Kidney (tissue), 14 donors: Measurements from ENCODE around the gene PEX3. TPM values are rescaled to one million over a fixed set of nuclear protein-coding genes. Genes with fewer than 3 reads are reported as not detected.

Experiments
- DNase-seq, 5 donors: peaks; one replicate each; pipeline ENCODE4 v3.0.0-alpha.2; 2013 to 2020
- FAIRE-seq: peaks from 2 replicates; lab custom pipeline; 2012; peaks lifted over from hg19 to GRCh38; lab: Jason Lieb, UNC
- H3K27ac ChIP-seq, 2 donors: one replicate each; pipeline ENCODE4 v1.7.0; 2013; ENCODE audit warnings: low read depth in 2 of 2, low read length in 2 of 2, inconsistent platforms in 1 of 2
- H3K27me3 ChIP-seq: one replicate; pipeline ENCODE4 v1.7.1; 2013; ENCODE audit warnings: low read length, inconsistent platforms; ENCODE audit not compliant: control insufficient read depth, insufficient read depth
- H3K36me3 ChIP-seq, 3 donors: one replicate each; pipeline versions ENCODE4 v1.7.0 to v1.7.1; 2013; ENCODE audit warnings: low read length in 3 of 3, control low read depth in 1 of 3, inconsistent platforms in 1 of 3; ENCODE audit not compliant: insufficient read depth in 3 of 3, control insufficient read depth in 2 of 3
- H3K4me1 ChIP-seq, 3 donors: one replicate each; pipeline versions ENCODE4 v1.7.0 to v1.7.1; 2013; ENCODE audit warnings: low read length in 3 of 3, inconsistent platforms in 1 of 3, low read depth in 1 of 3; ENCODE audit not compliant: control insufficient read depth in 2 of 3, insufficient read depth in 2 of 3
- H3K4me3 ChIP-seq, 3 donors: one replicate each; pipeline versions ENCODE4 v1.7.0 to v1.8.1; 2013; ENCODE audit warnings: low read length in 3 of 3, control low read depth in 1 of 3, inconsistent platforms in 1 of 3
- H3K9ac ChIP-seq, 3 donors: one replicate each; pipeline versions ENCODE4 v1.7.0 to v1.7.1; 2013; ENCODE audit warnings: low read length in 3 of 3, control low read depth in 1 of 3, inconsistent platforms in 1 of 3
- H3K9me3 ChIP-seq, 3 donors: one replicate each; pipeline versions ENCODE4 v1.7.0 to v1.7.1; 2013; ENCODE audit warnings: low read length in 3 of 3, control low read depth in 1 of 3, inconsistent platforms in 1 of 3; ENCODE audit not compliant: control insufficient read depth in 2 of 3, insufficient read depth in 1 of 3
- CTCF ChIP-seq: IDR thresholded peaks from 3 replicates; pipeline ENCODE4 v1.5.1; 2012; ENCODE audit warnings: mild to moderate bottlenecking, moderate library complexity, borderline replicate concordance; ENCODE audit not compliant: insufficient read depth; ENCODE audit errors: extremely low read depth
- intact Hi-C: fragments of 100-400 bp; cut with DNase I; formaldehyde crosslinking; loops from one replicate; pipeline ENCODE4 v1.11.1; 2022
- polyA plus RNA-seq: library from polyadenylated mRNA; stranded (reverse); fragments of 350-450 nt; fragmentation: Illumina TruSeq; extraction: RNeasy Lipid Tissue Mini Kit (QIAGEN cat#74804); gene quantifications from one replicate; pipeline ENCODE4 v1.2.3, GENCODE V29; 2014; ENCODE audit warnings: low read depth, low replicate concordance; ENCODE audit not compliant: insufficient read depth
- total RNA-seq: library from RNA; stranded (reverse); fragmentation: NEBNext Ultra II Directional; extraction: Animal tissue kit (Norgen Biotek cat#: 25700); gene quantifications from one replicate; pipeline ENCODE4 v1.2.1, GENCODE V29; 2021
- donor health status: control.
- donor health status: control.
- donor health status: control.
- donor health status: control.
- donor health status: control.
- donor health status: DM: yes; HTN: yes; CAD: no.
- donor health status: Normal renal cell carcinoma (clear cell type).

Gene PEX3
- total and polyA plus RNA-seq, 2 donors from 2014 or later: 28.6 to 31.7 TPM

- no peak overlapping the region for H3K4me3 ChIP-seq
- no peak overlapping the region for H3K27ac ChIP-seq
- DNase-seq (no peak), FAIRE-seq (no peak)
- H3K4me1 ChIP-seq: no peaks in the 10 kb centered on the region
- TF ChIP-seq CTCF: no peak
- H3K36me3 ChIP-seq: no peaks in the 10 kb centered on the region
- H3K27me3 ChIP-seq: no peaks in the 10 kb centered on the region
- intact Hi-C loops: no loop called here
- no peak overlapping the region for H3K9ac ChIP-seq
- no peaks in the 10 kb centered on the region for H3K9me3 ChIP-seq
Observed at GRCh38 chr6:143406673-143407072, 43.9 kb upstream of the PEX3 start.

- Histone ChIP-seq H3K4me1 (no peaks in the 10 kb centered on the region), H3K9me3 (no peaks in the 10 kb centered on the region), H3K27me3 (no peaks in the 10 kb centered on the region), H3K27ac (no peak overlapping the region), H3K36me3 (no peaks in the 10 kb centered on the region), H3K4me3 (no peak overlapping the region), H3K9ac (no peak overlapping the region)
- intact Hi-C loops: no loop called here
- no peak for DNase-seq
- TF ChIP-seq CTCF: no peak
- no peak for FAIRE-seq
Observed at GRCh38 chr6:143408151-143408786, 42.3 kb upstream of the PEX3 start.

GRCh38 chr6:143408787-143409162 lies 41.8 kb upstream of the PEX3 start:
- no peak for FAIRE-seq
- no peak overlapping the region for H3K9ac ChIP-seq
- no peak for TF ChIP-seq CTCF
- H3K36me3 ChIP-seq: no peaks in the 10 kb centered on the region
- intact Hi-C loops: no loop called here
- H3K9me3 ChIP-seq: no peaks in the 10 kb centered on the region
- no peaks in the 10 kb centered on the region for H3K27me3 ChIP-seq
- no peak overlapping the region for H3K27ac ChIP-seq
- no peaks in the 10 kb centered on the region for H3K4me1 ChIP-seq
- no peak for DNase-seq
- H3K4me3 ChIP-seq: no peak overlapping the region

GRCh38 chr6:143410859-143411270 lies 39.7 kb upstream of the PEX3 start:
- FAIRE-seq (no peak), DNase-seq (no peak)
- TF ChIP-seq CTCF: no peak
- Histone ChIP-seq H3K4me1 (no peaks in the 10 kb centered on the region), H3K27me3 (no peaks in the 10 kb centered on the region), H3K9me3 (no peaks in the 10 kb centered on the region), H3K27ac (no peak overlapping the region), H3K4me3 (no peak overlapping the region), H3K9ac (no peak overlapping the region), H3K36me3 (no peaks in the 10 kb centered on the region)
- intact Hi-C loops: no loop called here
